ENCODE data around the gene ITCH. TPM values are rescaled to one million over a fixed set of nuclear protein-coding genes. Genes with fewer than 3 reads are reported as not detected.

The ITCH gene
- total and polyA plus RNA-seq, 9 of the 15 experiments (the other 6 are each of a cell fraction or from before 2014, with no cell fraction given) = 7.5 to 53.0 (median 22.9) TPM

DNA sequence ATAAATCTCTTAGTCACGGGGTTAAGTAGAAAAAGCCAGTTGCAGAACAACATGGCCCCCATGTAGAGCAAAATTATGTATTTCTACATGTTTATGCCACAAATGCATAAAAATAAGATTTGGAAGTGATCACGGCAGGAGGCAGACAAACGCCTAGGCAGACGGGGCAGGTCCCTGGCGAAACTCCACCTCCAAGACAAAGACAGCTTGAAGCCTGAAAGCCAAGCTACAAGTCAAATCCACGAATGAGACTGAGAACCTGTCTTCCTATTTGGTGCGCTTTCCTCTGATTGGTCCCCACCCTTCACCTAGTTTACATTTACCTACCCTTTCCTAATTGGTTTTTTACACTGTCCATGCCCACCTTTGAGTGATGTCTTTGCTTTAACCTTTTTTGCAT, 31.2 kb upstream of the ITCH start:
- Histone ChIP-seq H3K4me1 (replicated peaks in 1 of 2; ENCODE audit: control insufficient read depth in 2 of 2, insufficient read depth in 2 of 2, low read length in 2 of 2) (peaks cover 0 to 6% of the 10 kb centered on the region in 2 experiments; a peak in 2 of 5 replicates), H3K4me2 (ENCODE audit: insufficient read depth, low read length) (no peak overlapping the region), H3K36me3 (ENCODE audit: control insufficient read depth, insufficient read depth, low read length) (no peaks in the 10 kb centered on the region), H3K27ac (ENCODE audit: extremely low read depth, low read depth, low read length) (no peak overlapping the region), H3K9ac (ENCODE audit: insufficient read depth in 1 of 2, low read depth in 2 of 2, low read length in 2 of 2) (no peak overlapping the region), H3K9me1 (ENCODE audit: control insufficient read depth, insufficient read depth, low read length) (no peaks in the 10 kb centered on the region), H3K4me3 (no peak overlapping the region), H3K79me2 (ENCODE audit: control insufficient read depth, insufficient read depth, low read length) (no peaks in the 10 kb centered on the region), H2AFZ (ENCODE audit: low read depth, low read length) (peak overlapping the region; percentile 65), H3K27me3 (ENCODE audit: control insufficient read depth in 2 of 2, insufficient read depth in 2 of 2, low read length in 2 of 2) (no peaks in the 10 kb centered on the region), H4K20me1 (replicated peaks; ENCODE audit: control insufficient read depth, insufficient read depth, low read length) (no peaks in the 10 kb centered on the region), H3K9me3 (replicated peaks; ENCODE audit: control insufficient read depth, insufficient read depth, low read depth, low read length) (no peaks in the 10 kb centered on the region; the same call in 1 of the 2 replicates)
- BruUV-seq (replicated peaks) = no TSS peak
- CTCF ChIA-PET (ENCODE audit: low intra/inter-chr PET ratio) = no interaction called here
- ATAC-seq (peak; percentile 23; the same call in 1 of the 3 replicates), DNase-seq (ENCODE audit: extremely low read depth in 1 of 4, low spot score in 3 of 4) (no peak), FAIRE-seq (no peak)
- in situ Hi-C loops (cut with MboI) = no loop called here
- TF ChIP-seq ZNF444 (CRISPR knock-in tag; IDR thresholded peaks at IDR 0.05) (no peak), NFYB (IDR thresholded peaks at IDR 0.05; ENCODE audit: extremely low read depth, insufficient read length) (peak; percentile 46)
- intact Hi-C loops (cut with micrococcal nuclease) = no loop called here
- POLR2A ChIA-PET = interaction anchor here (0.7 to 1.2 kb wide), 2 partner anchors 12 to 31 kb away, joined by 3 to 4 read pairs; partner anchors contain the start of gene ITCH
- WGBS (ENCODE audit: insufficient coverage, low coverage, missing lambda C conversion rate) = 63% methylated on average over 7 of the region's 7 CpGs

DNA sequence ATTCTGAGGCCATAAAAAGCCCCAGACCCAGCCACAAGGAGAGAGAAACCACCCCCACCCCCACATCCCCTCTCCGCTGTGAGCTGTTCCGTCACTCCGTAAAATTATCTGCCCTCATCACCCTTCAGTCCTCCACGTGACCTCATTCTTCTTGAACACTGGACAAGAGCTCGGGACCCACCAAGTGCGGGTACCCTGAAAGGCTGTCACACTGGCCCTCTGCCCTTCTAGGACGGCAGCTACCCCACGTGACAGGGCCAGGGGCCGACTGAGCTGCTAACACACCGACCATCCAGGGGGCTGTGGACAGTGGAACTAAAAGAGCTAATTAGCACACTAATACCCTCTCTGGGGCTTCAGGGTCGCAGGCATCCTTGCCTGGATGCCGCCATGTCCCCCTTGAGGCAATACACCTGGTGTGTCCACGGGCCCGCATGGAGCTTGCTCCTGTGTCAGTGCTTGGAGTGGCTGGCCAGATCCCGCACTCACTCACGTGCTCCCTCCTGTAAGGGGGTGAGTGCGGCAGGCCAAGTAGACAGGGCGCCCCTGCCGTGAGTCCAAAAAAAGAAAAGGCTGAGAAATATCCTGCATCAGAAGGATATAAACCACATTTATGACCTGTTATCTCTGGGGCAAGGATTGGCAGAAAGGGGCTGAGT, 30.7 kb upstream of the ITCH start:
- H3K4me3 ChIP-seq = no peak overlapping the region
- peak overlapping the region; percentile 65 for H2AFZ ChIP-seq (ENCODE audit: low read depth, low read length)
- H3K9ac ChIP-seq (ENCODE audit: insufficient read depth in 1 of 2, low read depth in 2 of 2, low read length in 2 of 2) = peak overlapping the region in 1 of 2 experiments; percentile 42; a peak in 1 of 4 replicates
- H3K79me2 ChIP-seq (ENCODE audit: control insufficient read depth, insufficient read depth, low read length) = no peaks in the 10 kb centered on the region
- DNase-seq (ENCODE audit: extremely low read depth in 1 of 4, low spot score in 3 of 4) = no peak
- POLR2A ChIA-PET = interaction anchor here (0.6 to 1.2 kb wide), 3 partner anchors 11 to 30 kb away, joined by 3 to 4 read pairs (median 3); partner anchors contain the start of gene ITCH
- 65% methylated on average over 17 of the region's 19 CpGs for WGBS (ENCODE audit: insufficient coverage, low coverage, missing lambda C conversion rate)
- FAIRE-seq = no peak
- no TSS peak for BruUV-seq (replicated peaks)
- peaks cover 0 to 6% of the 10 kb centered on the region in 2 experiments; a peak in 2 of 5 replicates for H3K4me1 ChIP-seq (replicated peaks in 1 of 2; ENCODE audit: control insufficient read depth in 2 of 2, insufficient read depth in 2 of 2, low read length in 2 of 2)
- CTCF ChIA-PET (ENCODE audit: low intra/inter-chr PET ratio) = no interaction called here
- H3K9me1 ChIP-seq (ENCODE audit: control insufficient read depth, insufficient read depth, low read length) = no peaks in the 10 kb centered on the region
- H4K20me1 ChIP-seq (replicated peaks; ENCODE audit: control insufficient read depth, insufficient read depth, low read length) = no peaks in the 10 kb centered on the region
- no peak overlapping the region for H3K4me2 ChIP-seq (ENCODE audit: insufficient read depth, low read length)
- intact Hi-C loops (cut with micrococcal nuclease) = no loop called here
- no peaks in the 10 kb centered on the region for H3K36me3 ChIP-seq (ENCODE audit: control insufficient read depth, insufficient read depth, low read length)
- no peak overlapping the region for H3K27ac ChIP-seq (ENCODE audit: extremely low read depth, low read depth, low read length)
- no peaks in the 10 kb centered on the region; the same call in 1 of the 2 replicates for H3K9me3 ChIP-seq (replicated peaks; ENCODE audit: control insufficient read depth, insufficient read depth, low read depth, low read length)
- H3K27me3 ChIP-seq (ENCODE audit: control insufficient read depth in 2 of 2, insufficient read depth in 2 of 2, low read length in 2 of 2) = no peaks in the 10 kb centered on the region
- ATAC-seq = no peak; the same call in 2 of the 3 replicates
- in situ Hi-C loops (cut with MboI) = no loop called here
- TF ChIP-seq CBX3 (IDR thresholded peaks at IDR 0.05; ENCODE audit: borderline replicate concordance in 1 of 2, low read length in 2 of 2) = 0 out of 3 replicates have a peak, but pooled peaks of 1 of the 2 experiments have one; percentile 26
- TF ChIP-seq, protein P1, sequence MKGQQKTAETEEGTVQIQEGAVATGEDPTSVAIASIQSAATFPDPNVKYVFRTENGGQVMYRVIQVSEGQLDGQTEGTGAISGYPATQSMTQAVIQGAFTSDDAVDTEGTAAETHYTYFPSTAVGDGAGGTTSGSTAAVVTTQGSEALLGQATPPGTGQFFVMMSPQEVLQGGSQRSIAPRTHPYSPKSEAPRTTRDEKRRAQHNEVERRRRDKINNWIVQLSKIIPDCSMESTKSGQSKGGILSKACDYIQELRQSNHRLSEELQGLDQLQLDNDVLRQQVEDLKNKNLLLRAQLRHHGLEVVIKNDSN (CRISPR knock-in tag; IDR thresholded peaks at IDR 0.05) = peak; percentile 59; the same call in 1 of the 2 replicates
- TF ChIP-seq TRIM24 (IDR thresholded peaks at IDR 0.05) = 0 out of 4 replicates have a peak, but pooled peaks of 1 of the 2 experiments have one; percentile 12
- TF ChIP-seq, protein P2, sequence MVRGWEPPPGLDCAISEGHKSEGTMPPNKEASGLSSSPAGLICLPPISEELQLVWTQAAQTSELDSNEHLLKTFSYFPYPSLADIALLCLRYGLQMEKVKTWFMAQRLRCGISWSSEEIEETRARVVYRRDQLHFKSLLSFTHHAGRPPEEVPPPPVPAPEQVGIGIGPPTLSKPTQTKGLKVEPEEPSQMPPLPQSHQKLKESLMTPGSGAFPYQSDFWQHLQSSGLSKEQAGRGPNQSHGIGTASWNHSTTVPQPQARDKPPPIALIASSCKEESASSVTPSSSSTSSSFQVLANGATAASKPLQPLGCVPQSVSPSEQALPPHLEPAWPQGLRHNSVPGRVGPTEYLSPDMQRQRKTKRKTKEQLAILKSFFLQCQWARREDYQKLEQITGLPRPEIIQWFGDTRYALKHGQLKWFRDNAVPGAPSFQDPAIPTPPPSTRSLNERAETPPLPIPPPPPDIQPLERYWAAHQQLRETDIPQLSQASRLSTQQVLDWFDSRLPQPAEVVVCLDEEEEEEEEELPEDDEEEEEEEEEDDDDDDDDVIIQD (CRISPR knock-in tag; IDR thresholded peaks at IDR 0.05) = no peak
- TF ChIP-seq NCOA4 (IDR thresholded peaks at IDR 0.05; ENCODE audit: partially characterized antibody) = no peak
- TF ChIP-seq RAD51 (IDR thresholded peaks at IDR 0.05; ENCODE audit: borderline replicate concordance, low read depth) = peak; percentile 12; the same call in 1 of the 2 replicates
- TF ChIP-seq, protein P3, sequence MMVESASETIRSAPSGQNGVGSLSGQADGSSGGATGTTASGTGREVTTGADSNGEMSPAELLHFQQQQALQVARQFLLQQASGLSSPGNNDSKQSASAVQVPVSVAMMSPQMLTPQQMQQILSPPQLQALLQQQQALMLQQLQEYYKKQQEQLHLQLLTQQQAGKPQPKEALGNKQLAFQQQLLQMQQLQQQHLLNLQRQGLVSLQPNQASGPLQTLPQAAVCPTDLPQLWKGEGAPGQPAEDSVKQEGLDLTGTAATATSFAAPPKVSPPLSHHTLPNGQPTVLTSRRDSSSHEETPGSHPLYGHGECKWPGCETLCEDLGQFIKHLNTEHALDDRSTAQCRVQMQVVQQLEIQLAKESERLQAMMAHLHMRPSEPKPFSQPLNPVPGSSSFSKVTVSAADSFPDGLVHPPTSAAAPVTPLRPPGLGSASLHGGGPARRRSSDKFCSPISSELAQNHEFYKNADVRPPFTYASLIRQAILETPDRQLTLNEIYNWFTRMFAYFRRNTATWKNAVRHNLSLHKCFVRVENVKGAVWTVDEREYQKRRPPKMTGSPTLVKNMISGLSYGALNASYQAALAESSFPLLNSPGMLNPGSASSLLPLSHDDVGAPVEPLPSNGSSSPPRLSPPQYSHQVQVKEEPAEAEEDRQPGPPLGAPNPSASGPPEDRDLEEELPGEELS (CRISPR knock-in tag; IDR thresholded peaks at IDR 0.05; ENCODE audit: borderline replicate concordance) = no peak
